ENCODE data around the gene RHOJ.

DNA sequence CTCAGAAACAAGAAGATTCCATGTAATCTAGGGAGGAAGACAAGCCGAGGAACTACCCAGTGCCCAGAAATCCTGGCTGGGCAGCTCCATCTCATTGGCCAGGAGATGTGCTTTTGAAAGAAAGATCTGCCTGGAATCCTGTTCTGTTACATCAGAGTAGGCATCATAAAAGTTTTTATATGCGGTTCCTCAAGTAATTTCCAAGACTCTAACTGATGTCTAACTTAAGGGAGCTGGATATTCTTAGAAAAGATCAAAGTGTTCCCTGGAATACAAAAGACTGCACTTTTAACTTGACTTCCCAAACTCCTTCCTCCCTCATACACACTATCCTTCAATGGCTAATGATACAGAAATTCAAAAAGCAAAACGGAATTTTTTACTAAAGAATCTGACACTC is 16.3 kb downstream of the RHOJ start:
- TF ChIP-seq SUZ12 (IDR thresholded peaks at IDR 0.05; ENCODE audit: extremely low read depth, insufficient read depth, insufficient read length) (no peak), YY1 (IDR thresholded peaks at IDR 0.05; ENCODE audit: insufficient read depth, insufficient read length) (no peak), ZNF274 (IDR thresholded peaks at IDR 0.05; ENCODE audit: low read depth, low read length) (no peak)
